GM12892 (cell line): ENCODE results near the gene SMIM45.

ENCODE experiments used
- POLR2A ChIP-seq: IDR thresholded peaks from 2 replicates; pipeline ENCODE4 v1.6.1; 2011; ENCODE audit warnings: low read depth, low read length, control low read depth
- POLR2AphosphoS5 ChIP-seq: IDR thresholded peaks from 2 replicates; pipeline ENCODE4 v1.6.1; 2011; ENCODE audit warnings: low read depth, low read length, control low read depth

GRCh38 chr22:42007922-42008321 lies 56.0 kb downstream of the SMIM45 start:
- TF ChIP-seq POLR2A = no peak
- TF ChIP-seq POLR2AphosphoS5 = no peak
